Measurements from ENCODE around the gene SUZ12. TPM values are rescaled to one million over a fixed set of nuclear protein-coding genes. Genes with fewer than 3 reads are reported as not detected.
"Not testable (repeated sequence)": the region's sequence is repeated elsewhere in the genome, so short reads cannot be mapped to it uniquely, and the experiment has no call there.

Gene SUZ12
- total RNA-seq, 4 donors from 2014 or later, result 19.9 to 32.1 (median 23.8) TPM

DNA sequence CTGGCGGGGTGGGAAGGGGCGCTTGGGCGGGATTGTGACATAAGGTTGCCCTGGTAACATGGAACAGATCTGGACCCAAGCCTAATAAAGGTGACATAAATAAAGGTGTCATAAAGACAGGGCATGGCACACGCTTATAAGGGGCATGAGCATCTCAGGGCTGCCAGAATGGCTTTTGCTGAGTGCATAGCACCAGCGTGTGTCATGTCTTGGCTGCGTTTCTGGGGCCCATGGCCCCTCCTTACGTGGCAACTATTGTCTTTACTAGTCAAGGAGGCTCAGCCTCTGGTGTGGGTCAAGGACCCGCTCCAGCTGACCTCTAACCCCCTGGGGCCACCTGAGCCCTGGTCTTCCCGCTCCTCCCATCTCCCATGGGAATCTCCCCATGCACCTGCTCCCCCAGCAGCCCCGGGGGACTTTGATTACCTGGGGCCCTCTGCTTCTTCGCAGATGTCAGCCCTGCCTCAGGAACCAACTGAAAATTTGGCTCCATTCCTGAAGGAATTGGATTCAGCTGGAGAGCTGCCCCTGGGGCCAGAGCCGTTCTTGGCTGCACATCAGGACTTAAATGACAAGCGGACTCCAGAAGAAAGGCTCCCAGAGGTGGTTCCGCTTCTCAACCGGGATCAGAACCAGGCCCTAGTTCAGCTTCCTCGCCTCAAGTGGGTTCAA, 84.3 kb downstream of the SUZ12 start:
- 92 to 95% methylated on average over 13 to 16 of the region's 16 CpGs for WGBS, 2 donors
- H3K27ac ChIP-seq, result no peak overlapping the region
- H3K36me3 ChIP-seq, result no peaks in the 10 kb centered on the region
- DNase-seq, result no peak
- no peaks in the 10 kb centered on the region for H3K27me3 ChIP-seq
- no peaks in the 10 kb centered on the region for H3K9me3 ChIP-seq
- intact Hi-C loops (cut with DNase I), result no loop called here
- no peaks in the 10 kb centered on the region for H3K4me1 ChIP-seq
- H3K4me3 ChIP-seq (replicated peaks in 1 of 3), result no peak overlapping the region
- TF ChIP-seq, protein P1, sequence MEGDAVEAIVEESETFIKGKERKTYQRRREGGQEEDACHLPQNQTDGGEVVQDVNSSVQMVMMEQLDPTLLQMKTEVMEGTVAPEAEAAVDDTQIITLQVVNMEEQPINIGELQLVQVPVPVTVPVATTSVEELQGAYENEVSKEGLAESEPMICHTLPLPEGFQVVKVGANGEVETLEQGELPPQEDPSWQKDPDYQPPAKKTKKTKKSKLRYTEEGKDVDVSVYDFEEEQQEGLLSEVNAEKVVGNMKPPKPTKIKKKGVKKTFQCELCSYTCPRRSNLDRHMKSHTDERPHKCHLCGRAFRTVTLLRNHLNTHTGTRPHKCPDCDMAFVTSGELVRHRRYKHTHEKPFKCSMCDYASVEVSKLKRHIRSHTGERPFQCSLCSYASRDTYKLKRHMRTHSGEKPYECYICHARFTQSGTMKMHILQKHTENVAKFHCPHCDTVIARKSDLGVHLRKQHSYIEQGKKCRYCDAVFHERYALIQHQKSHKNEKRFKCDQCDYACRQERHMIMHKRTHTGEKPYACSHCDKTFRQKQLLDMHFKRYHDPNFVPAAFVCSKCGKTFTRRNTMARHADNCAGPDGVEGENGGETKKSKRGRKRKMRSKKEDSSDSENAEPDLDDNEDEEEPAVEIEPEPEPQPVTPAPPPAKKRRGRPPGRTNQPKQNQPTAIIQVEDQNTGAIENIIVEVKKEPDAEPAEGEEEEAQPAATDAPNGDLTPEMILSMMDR (IDR thresholded peaks at IDR 0.05), result no peak
- TF ChIP-seq POLR2A (IDR thresholded peaks at IDR 0.05), result no peak

DNA sequence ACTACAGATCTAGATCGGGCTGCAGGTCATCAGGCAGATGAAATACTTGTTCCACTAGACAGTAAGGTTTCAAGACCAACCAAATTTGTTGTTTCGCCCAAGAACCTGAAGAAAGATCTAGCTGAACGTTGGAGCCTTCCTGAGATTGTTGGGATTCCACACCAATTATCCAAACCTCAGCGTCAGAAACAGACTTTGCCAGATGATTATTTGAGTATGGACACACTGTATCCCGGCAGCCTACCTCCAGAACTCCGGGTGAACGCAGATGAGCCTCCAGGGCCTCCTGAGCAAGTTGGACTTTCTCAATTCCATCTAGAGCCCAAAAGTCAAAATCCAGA, 84.8 kb downstream of the SUZ12 start:
- 90% methylated on average over 7 of the region's 7 CpGs for WGBS, 2 donors
- intact Hi-C loops (cut with DNase I), result no loop called here
- Histone ChIP-seq H3K4me1 (no peaks in the 10 kb centered on the region), H3K9me3 (no peaks in the 10 kb centered on the region), H3K36me3 (no peaks in the 10 kb centered on the region), H3K4me3 (replicated peaks in 1 of 3) (no peak overlapping the region), H3K27ac (no peak overlapping the region), H3K27me3 (no peaks in the 10 kb centered on the region)
- no peak for TF ChIP-seq POLR2A (IDR thresholded peaks at IDR 0.05)
- TF ChIP-seq, protein P1 (IDR thresholded peaks at IDR 0.05), result no peak
- DNase-seq, result no peak

DNA sequence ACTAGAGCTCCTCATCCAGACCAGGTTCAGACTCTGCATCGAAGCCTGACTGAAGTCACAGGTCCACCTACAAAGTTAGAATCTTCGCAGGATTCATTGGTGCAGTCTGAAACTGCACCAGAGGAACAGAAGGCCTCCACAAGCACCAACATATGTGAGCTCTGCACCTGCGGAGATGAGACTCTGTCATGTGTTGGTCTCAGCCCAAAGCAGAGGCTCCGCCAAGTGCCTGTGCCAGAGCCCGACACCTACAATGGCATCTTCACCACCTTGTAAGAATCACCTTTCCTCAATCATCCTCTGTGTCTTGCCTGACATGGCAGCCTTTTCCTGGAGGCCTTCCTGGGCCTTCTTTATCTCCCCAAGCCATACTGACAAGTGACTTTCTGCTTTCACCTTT, 85.7 kb downstream of the SUZ12 start:
- H3K9me3 ChIP-seq; H3K27me3 ChIP-seq; DNase-seq; H3K4me1 ChIP-seq; H3K36me3 ChIP-seq; H3K4me3 ChIP-seq (replicated peaks in 1 of 3); H3K27ac ChIP-seq; intact Hi-C loops (cut with DNase I): not testable (repeated sequence)
- WGBS, 2 donors, result 98% methylated on average over 3 of the region's 5 CpGs

DNA sequence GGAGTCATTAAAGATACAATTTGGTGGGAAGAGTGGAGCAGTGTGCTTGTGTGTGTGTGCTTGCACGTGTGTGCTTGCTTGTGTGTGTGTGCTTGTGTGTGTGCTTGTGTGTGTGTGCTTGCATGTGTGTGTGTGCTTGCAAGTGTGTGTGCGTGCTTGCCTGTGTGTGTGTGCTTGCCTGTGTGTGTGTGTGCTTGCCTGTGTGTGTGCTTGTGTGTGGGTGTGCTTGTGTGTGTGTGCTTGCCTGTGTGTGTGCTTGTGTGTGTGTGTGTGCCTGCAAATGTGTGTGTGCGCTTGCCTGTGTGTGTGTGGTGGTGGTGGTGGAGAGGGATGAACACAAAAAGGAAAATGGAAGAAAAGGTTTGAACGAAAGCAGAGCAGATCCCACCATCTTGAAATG, 90.5 kb downstream of the SUZ12 start:
- intact Hi-C loops (cut with DNase I); H3K4me3 ChIP-seq (replicated peaks in 1 of 3); H3K27me3 ChIP-seq; H3K4me1 ChIP-seq; H3K27ac ChIP-seq; H3K9me3 ChIP-seq; DNase-seq; H3K36me3 ChIP-seq: not testable (repeated sequence)
- 92 to 95% methylated on average over 4 of the region's 4 CpGs for WGBS, 2 donors

DNA sequence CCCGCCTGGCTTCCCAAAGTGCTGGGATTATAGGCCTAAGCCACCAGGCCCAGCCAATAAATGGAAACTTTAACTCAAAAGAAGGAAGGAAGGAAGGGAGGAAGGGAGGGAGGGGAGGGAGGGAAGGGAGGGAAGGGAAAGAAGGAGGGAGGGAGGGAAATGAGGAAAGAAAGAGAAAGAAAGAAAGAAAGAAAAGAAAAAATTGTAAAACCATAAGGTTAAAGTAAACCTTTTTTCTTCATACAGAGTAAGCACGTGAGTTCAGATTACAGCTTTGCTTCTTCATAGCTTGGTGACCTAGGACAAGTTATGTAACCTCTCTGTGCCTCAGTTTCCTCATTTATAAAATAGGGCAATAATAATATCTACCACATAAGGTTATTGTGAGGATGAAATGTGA, 96.4 kb downstream of the SUZ12 start:
- Histone ChIP-seq H3K27ac (no peak overlapping the region), H3K27me3 (no peaks in the 10 kb centered on the region), H3K4me1 (no peaks in the 10 kb centered on the region), H3K9me3 (no peaks in the 10 kb centered on the region), H3K36me3 (peaks cover 0 to 11% of the 10 kb centered on the region in 2 donors), H3K4me3 (replicated peaks in 1 of 3) (no peak overlapping the region)
- no peak for TF ChIP-seq POLR2A (IDR thresholded peaks at IDR 0.05)
- TF ChIP-seq, protein P1 (IDR thresholded peaks at IDR 0.05), result no peak
- no peak for DNase-seq
- intact Hi-C loops (cut with DNase I), result no loop called here
- WGBS, 2 donors, result 97 to 100% methylated on average over 2 of the region's 2 CpGs

DNA sequence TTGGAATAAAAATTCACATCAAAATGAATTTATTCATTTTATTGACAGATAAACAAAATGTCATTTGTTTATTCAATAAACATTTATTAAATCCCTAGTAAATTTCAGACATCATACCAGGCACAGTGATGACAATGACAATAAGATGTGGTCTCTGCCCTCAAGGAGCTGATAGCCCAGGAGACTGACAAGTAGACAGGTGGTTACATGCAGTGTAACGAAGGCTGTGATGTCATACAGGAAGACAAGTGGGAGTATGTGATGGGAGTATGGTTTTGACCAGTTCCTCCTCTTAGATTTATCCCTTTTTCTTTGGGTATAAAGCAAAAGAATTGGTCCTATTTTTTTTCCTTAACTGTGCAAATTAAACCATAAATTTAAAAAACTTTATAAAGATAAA, 97.0 kb downstream of the SUZ12 start:
- H3K36me3 ChIP-seq, result peaks cover 0 to 11% of the 10 kb centered on the region in 2 donors
- H3K4me1 ChIP-seq; H3K27ac ChIP-seq; DNase-seq; H3K4me3 ChIP-seq (replicated peaks in 1 of 3); H3K27me3 ChIP-seq; H3K9me3 ChIP-seq; intact Hi-C loops (cut with DNase I): not testable (repeated sequence)
- WGBS, 2 donors, result 92 to 95% methylated on average over 1 of the region's 1 CpG

DNA sequence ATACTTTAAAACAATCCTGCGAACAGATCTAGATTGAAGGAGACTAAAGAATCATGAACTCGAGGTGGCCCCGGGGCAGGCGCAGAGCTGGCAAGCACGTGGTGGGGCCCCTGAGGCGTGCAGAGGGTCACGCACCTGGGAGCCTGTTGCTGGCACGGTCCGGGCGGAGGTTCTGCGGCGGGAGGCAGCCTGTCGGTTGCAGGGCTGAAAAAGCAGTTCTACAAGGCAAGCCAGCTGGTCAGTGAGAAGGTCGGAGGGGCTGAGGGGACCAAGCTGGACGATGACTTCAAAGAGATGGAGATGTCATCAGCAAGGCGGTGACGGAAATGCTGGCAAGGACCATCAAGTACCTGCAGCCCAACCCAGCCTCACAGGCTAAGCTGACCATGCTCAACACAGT, 103.4 kb downstream of the SUZ12 start:
- H3K27ac ChIP-seq; H3K9me3 ChIP-seq; H3K4me1 ChIP-seq; H3K27me3 ChIP-seq; intact Hi-C loops (cut with DNase I); DNase-seq; H3K4me3 ChIP-seq (replicated peaks in 1 of 3): not testable (repeated sequence)
- H3K36me3 ChIP-seq, result peaks cover 0 to 15% of the 10 kb centered on the region in 2 donors
- WGBS, 2 donors, result 95 to 96% methylated on average over 17 of the region's 17 CpGs

DNA sequence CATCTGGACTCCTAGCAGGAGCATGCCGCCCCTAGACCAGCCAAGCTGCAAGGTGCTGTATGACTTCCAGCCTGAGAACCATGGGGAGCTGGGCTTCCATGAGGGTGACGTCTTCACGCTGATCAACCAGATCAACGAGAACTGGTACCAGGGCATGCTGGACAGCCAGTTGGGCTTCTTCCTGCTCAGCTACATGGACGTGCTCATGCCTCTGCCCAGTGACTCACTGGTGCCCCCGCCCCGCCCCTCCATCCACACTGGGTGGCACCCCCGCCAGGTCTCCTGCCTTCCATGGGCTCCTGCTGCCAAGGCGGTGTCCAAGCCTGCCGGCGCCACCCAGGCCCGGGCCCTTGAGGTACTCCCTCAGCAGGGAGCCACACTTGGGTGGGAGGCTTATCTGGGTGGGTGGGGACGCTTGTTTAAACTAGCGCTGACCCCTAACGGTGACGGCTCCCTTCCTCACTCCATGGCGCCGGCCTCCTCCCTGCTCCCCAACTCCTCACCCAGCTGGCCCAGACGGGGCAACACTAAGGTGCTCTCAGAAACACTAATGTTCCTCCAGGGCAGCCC, 104.6 kb downstream of the SUZ12 start:
- H3K27ac ChIP-seq; H3K36me3 ChIP-seq; H3K4me1 ChIP-seq; intact Hi-C loops (cut with DNase I); H3K4me3 ChIP-seq (replicated peaks in 1 of 3); H3K27me3 ChIP-seq; DNase-seq; H3K9me3 ChIP-seq: not testable (repeated sequence)
- WGBS, 2 donors, result 93 to 95% methylated on average over 15 to 19 of the region's 19 CpGs

DNA sequence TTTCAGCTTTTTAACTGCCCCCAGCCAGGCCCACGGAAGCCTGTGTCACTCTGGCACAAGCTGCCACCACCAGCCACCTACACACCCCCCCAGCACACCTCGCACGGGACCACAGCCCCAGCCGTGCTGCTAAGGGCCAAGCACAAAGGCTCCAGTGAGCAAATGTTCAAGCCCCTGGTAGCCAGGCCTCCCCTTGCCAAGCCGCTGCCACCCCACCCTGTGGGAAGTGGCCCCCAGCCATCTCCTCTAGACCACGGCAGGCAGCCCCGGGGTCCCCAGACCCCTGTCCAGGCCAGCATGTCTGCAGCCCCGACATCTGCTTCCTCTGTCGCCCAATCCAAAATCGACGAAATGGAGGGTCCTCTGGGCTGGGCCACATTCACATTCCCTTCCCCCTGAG, 105.5 kb downstream of the SUZ12 start:
- H3K4me1 ChIP-seq; intact Hi-C loops (cut with DNase I); H3K4me3 ChIP-seq (replicated peaks in 1 of 3); H3K36me3 ChIP-seq; H3K27me3 ChIP-seq; H3K27ac ChIP-seq; H3K9me3 ChIP-seq; DNase-seq: not testable (repeated sequence)
- WGBS, 2 donors, result 97 to 100% methylated on average over 4 to 7 of the region's 11 CpGs

DNA sequence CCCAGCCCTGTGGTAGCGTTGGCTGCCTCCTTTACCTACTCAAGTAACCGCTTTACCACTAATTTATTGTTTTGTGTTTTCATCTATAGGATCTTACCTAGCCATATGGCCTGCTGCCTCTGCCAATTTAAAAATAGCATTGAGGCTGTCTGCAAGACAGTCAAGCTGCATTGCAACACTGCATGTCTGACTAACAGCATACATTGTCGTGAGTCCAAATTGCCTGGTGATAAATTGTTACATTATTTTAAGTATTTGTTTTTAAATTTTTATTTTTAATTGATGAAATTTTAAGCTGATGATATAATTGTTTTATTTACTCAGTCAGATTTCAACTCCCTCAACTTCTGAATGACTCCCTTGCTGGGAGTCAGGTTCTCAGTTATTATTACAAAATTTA, 108.8 kb downstream of the SUZ12 start:
- H3K9me3 ChIP-seq; H3K4me3 ChIP-seq (replicated peaks in 1 of 3); H3K36me3 ChIP-seq; H3K27me3 ChIP-seq; H3K4me1 ChIP-seq; intact Hi-C loops (cut with DNase I); DNase-seq; H3K27ac ChIP-seq: not testable (repeated sequence)
- 93 to 96% methylated on average over 3 of the region's 3 CpGs for whole genome bisulfite sequencing, 2 donors

Data from thyroid gland (tissue), 4 donors.